HepG2 (cell line): ENCODE results near the gene ARHGEF37. TPM values are rescaled to one million over a fixed set of nuclear protein-coding genes. Genes with fewer than 3 reads are reported as not detected.
A peak's percentile ranks its signal among the peaks of the same experiment; 100 is the strongest.

Source experiments
- BCL6 ChIP-seq: IDR thresholded peaks from 2 replicates; pipeline ENCODE4 v1.6.1; 2016; ENCODE audit warnings: missing genetic modification reagents, missing compliant biosample characterization
- ETV6 ChIP-seq: sonication (generic); formaldehyde crosslinking; conservative IDR thresholded peaks from 2 replicates; pipeline ENCODE4 v1.4.0; 2020; ENCODE audit warnings: missing genetic modification reagents
- FOXK2 ChIP-seq: fragments of 450-650 bp; IDR thresholded peaks from 2 replicates; pipeline ENCODE4 v1.6.1; 2016
- GABPB1 ChIP-seq: IDR thresholded peaks from 2 replicates; pipeline ENCODE4 v1.6.1; 2016; ENCODE audit warnings: mild to moderate bottlenecking, missing genetic modification reagents, moderate library complexity, missing compliant biosample characterization
- GFI1 ChIP-seq: sonication (generic); formaldehyde crosslinking; IDR thresholded peaks from 2 replicates; pipeline ENCODE4 v1.5.0; 2020; ENCODE audit warnings: missing genetic modification reagents, mild to moderate bottlenecking, borderline replicate concordance
- GLI4 ChIP-seq: sonication (generic); formaldehyde crosslinking; IDR thresholded peaks from 2 replicates; pipeline ENCODE4 v1.5.1; 2020; ENCODE audit warnings: missing genetic modification reagents, mild to moderate bottlenecking, moderate library complexity, borderline replicate concordance
- ISL2 ChIP-seq: sonication (generic); formaldehyde crosslinking; IDR thresholded peaks from 2 replicates; pipeline ENCODE4 v1.5.0; 2020; ENCODE audit warnings: missing genetic modification reagents
- MEIS2 ChIP-seq: sonication (generic); formaldehyde crosslinking; IDR thresholded peaks from 2 replicates; pipeline ENCODE4 v1.9.0; 2021; ENCODE audit warnings: mild to moderate bottlenecking, missing genetic modification reagents
- SP1 ChIP-seq, 2 experiments: fragments of 450-650 bp in 1 of 2; sonication (generic) in 1 of 2; formaldehyde crosslinking in 1 of 2; IDR thresholded peaks; 2 replicates each; pipeline versions ENCODE4 v1.4.0 to v1.6.1; 2016 to 2020; ENCODE audit warnings: missing genetic modification reagents in 1 of 2
- SRY ChIP-seq: sonication (generic); formaldehyde crosslinking; IDR thresholded peaks from 2 replicates; pipeline ENCODE4 v1.8.0; 2022; ENCODE audit warnings: mild to moderate bottlenecking, missing genetic modification reagents
- ZBTB21 ChIP-seq: sonication (generic); formaldehyde crosslinking; IDR thresholded peaks from 2 replicates; pipeline ENCODE4 v1.4.0; 2020; ENCODE audit warnings: missing genetic modification reagents
- ZEB1 ChIP-seq: IDR thresholded peaks from 2 replicates; pipeline ENCODE4 v1.6.1; 2012; ENCODE audit warnings: mild to moderate bottlenecking, low read depth, inconsistent platforms; ENCODE audit not compliant: insufficient replicate concordance
- ZNF333 ChIP-seq: sonication (generic); formaldehyde crosslinking; IDR thresholded peaks from 2 replicates; pipeline ENCODE4 v1.4.0; 2020; ENCODE audit warnings: mild to moderate bottlenecking, missing genetic modification reagents, borderline replicate concordance
- ZNF33A ChIP-seq: sonication (generic); formaldehyde crosslinking; IDR thresholded peaks from 2 replicates; pipeline ENCODE4 v1.5.1; 2020; ENCODE audit warnings: missing genetic modification reagents, mild to moderate bottlenecking, moderate library complexity, borderline replicate concordance
- ZNF572 ChIP-seq: sonication (generic); formaldehyde crosslinking; IDR thresholded peaks from 2 replicates; pipeline ENCODE4 v1.5.1; 2020; ENCODE audit warnings: mild to moderate bottlenecking, missing genetic modification reagents
- ZNF589 ChIP-seq: sonication (generic); formaldehyde crosslinking; conservative IDR thresholded peaks from 2 replicates; pipeline ENCODE4 v1.8.0; 2022; ENCODE audit warnings: mild to moderate bottlenecking, moderate library complexity, missing genetic modification reagents
- polyA plus RNA-seq, 8 experiments: library from polyadenylated mRNA; depleted of rRNA in 3 of 8; stranded (reverse) in 7 of 8; unstranded in 1 of 8; fragments of >200 nt; fragmentation: Illumina TruSeq in 4 of 8; extraction: Trizol in 4 of 8; gene quantifications; 2 replicates each; pipeline versions ENCODE4 v1.2.1 to v1.2.3, GENCODE V29; 2011 to 2016; ENCODE audit warnings: low read depth in 4 of 8, missing spikeins in 1 of 8, mixed read lengths in 1 of 8; ENCODE audit not compliant: insufficient read depth in 1 of 8
- total RNA-seq, 5 experiments: library from RNA; depleted of rRNA; stranded (reverse); fragments of >200 nt; fragmentation: Illumina TruSeq; extraction: Trizol; gene quantifications; 2 replicates each; pipeline ENCODE4 v1.2.3, GENCODE V29; 2016; ENCODE audit warnings: low read depth in 1 of 5
- TF ChIP-seq, protein P1 (sequence below): sonication (generic); formaldehyde crosslinking; IDR thresholded peaks from 2 replicates; pipeline ENCODE4 v1.4.0; 2020; ENCODE audit warnings: missing genetic modification reagents, borderline replicate concordance
- TF ChIP-seq, protein P2 (sequence below): sonication (generic); formaldehyde crosslinking; IDR thresholded peaks from 2 replicates; pipeline ENCODE4 v1.9.0; 2022; ENCODE audit warnings: missing genetic modification reagents, mild to moderate bottlenecking, borderline replicate concordance
- TF ChIP-seq, protein P3 (sequence below): sonication (generic); formaldehyde crosslinking; IDR thresholded peaks from 2 replicates; pipeline ENCODE4 v1.5.0; 2020; ENCODE audit warnings: mild to moderate bottlenecking, missing genetic modification reagents
- TF ChIP-seq, protein P4 (sequence below): sonication (generic); formaldehyde crosslinking; IDR thresholded peaks from 2 replicates; pipeline ENCODE4 v1.4.0; 2020; ENCODE audit warnings: low read depth, mild to moderate bottlenecking, missing genetic modification reagents

Gene ARHGEF37
- total and polyA plus RNA-seq, 2 of the 13 experiments (the other 11 are each of a cell fraction or from before 2014, with no cell fraction given) = 0.18 to 0.27 TPM

DNA sequence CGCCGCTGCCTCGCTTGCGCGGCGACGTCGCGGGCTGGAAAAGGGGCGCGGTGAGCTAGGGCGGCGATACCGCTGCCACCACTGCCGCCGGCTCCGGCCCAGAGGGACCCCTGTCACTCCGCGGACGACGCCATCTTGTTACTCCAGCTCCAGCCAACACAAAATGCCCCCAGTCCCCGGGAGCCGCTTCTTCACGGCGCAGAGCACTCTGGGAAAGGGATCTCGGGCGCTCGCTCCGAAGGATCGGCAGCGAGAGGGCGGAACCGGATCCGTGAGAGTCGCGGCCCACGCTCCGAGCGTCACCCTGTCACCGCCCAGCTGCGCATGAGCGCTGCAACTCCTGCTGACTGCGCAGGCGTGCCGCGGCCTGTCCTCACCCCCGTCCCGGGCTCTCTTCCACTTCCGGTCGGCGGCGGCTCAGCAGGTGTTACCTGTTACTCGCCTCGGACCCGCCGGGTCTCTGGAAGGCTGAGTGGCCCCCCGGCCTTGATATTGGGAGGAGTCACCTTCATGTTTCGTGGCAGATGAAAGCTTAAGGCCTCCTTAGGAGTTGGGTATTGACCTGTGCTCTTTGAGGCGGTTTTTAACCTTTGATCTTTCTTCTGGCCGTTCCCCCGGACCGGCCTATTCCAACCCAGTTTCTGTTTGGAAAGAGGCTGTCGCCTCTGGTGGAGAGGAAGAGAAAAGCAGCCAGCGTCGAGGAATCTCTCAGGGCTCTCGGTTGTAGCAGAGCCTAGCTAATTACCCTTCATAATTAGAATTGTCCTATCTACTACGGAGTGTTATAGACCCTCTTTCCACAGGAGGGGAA, 29.9 kb upstream of the ARHGEF37 start, which contains the start of gene CSNK1A1 (continued):
- TF ChIP-seq GFI1 (CRISPR knock-in tag) (0 out of 2 replicates have a peak, but pooled peaks have one; percentile 24), ZNF333 (peak; percentile 30; the same call in 1 of the 2 replicates), ZEB1 (peak; percentile 87), ZNF33A (CRISPR knock-in tag) (peak; percentile 45; the same call in 1 of the 2 replicates), ZBTB21 (CRISPR knock-in tag) (0 out of 2 replicates have a peak, but pooled peaks have one; percentile 22), ISL2 (peak; percentile 58; the same call in 1 of the 2 replicates), ZNF572 (CRISPR knock-in tag) (no peak), GLI4 (CRISPR knock-in tag) (peak; percentile 82; the same call in 1 of the 2 replicates), FOXK2 (peak; percentile 11; the same call in 1 of the 2 replicates), BCL6 (CRISPR knock-in tag) (peak; percentile 70; the same call in 1 of the 2 replicates), ZNF589 (CRISPR knock-in tag) (0 out of 2 replicates have a peak, but pooled peaks have one; percentile 24), MEIS2 (peak; percentile 14; the same call in 1 of the 2 replicates), SP1 (IDR thresholded peaks at IDR 0.05) (no peak), SP1 (CRISPR knock-in tag; IDR thresholded peaks at IDR 0.05) (peak; percentile 73), ETV6 (0 out of 2 replicates have a peak, but pooled peaks have one; percentile 58), GABPB1 (CRISPR knock-in tag) (peak; percentile 98), SRY (CRISPR knock-in tag) (peak; percentile 51; the same call in 1 of the 2 replicates)
- TF ChIP-seq, protein P1, sequence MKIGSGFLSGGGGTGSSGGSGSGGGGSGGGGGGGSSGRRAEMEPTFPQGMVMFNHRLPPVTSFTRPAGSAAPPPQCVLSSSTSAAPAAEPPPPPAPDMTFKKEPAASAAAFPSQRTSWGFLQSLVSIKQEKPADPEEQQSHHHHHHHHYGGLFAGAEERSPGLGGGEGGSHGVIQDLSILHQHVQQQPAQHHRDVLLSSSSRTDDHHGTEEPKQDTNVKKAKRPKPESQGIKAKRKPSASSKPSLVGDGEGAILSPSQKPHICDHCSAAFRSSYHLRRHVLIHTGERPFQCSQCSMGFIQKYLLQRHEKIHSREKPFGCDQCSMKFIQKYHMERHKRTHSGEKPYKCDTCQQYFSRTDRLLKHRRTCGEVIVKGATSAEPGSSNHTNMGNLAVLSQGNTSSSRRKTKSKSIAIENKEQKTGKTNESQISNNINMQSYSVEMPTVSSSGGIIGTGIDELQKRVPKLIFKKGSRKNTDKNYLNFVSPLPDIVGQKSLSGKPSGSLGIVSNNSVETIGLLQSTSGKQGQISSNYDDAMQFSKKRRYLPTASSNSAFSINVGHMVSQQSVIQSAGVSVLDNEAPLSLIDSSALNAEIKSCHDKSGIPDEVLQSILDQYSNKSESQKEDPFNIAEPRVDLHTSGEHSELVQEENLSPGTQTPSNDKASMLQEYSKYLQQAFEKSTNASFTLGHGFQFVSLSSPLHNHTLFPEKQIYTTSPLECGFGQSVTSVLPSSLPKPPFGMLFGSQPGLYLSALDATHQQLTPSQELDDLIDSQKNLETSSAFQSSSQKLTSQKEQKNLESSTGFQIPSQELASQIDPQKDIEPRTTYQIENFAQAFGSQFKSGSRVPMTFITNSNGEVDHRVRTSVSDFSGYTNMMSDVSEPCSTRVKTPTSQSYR (CRISPR knock-in tag) = peak; percentile 34; the same call in 1 of the 2 replicates
- TF ChIP-seq, protein P2, sequence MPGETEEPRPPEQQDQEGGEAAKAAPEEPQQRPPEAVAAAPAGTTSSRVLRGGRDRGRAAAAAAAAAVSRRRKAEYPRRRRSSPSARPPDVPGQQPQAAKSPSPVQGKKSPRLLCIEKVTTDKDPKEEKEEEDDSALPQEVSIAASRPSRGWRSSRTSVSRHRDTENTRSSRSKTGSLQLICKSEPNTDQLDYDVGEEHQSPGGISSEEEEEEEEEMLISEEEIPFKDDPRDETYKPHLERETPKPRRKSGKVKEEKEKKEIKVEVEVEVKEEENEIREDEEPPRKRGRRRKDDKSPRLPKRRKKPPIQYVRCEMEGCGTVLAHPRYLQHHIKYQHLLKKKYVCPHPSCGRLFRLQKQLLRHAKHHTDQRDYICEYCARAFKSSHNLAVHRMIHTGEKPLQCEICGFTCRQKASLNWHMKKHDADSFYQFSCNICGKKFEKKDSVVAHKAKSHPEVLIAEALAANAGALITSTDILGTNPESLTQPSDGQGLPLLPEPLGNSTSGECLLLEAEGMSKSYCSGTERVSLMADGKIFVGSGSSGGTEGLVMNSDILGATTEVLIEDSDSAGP (CRISPR knock-in tag) = peak; percentile 85
- TF ChIP-seq, protein P3, sequence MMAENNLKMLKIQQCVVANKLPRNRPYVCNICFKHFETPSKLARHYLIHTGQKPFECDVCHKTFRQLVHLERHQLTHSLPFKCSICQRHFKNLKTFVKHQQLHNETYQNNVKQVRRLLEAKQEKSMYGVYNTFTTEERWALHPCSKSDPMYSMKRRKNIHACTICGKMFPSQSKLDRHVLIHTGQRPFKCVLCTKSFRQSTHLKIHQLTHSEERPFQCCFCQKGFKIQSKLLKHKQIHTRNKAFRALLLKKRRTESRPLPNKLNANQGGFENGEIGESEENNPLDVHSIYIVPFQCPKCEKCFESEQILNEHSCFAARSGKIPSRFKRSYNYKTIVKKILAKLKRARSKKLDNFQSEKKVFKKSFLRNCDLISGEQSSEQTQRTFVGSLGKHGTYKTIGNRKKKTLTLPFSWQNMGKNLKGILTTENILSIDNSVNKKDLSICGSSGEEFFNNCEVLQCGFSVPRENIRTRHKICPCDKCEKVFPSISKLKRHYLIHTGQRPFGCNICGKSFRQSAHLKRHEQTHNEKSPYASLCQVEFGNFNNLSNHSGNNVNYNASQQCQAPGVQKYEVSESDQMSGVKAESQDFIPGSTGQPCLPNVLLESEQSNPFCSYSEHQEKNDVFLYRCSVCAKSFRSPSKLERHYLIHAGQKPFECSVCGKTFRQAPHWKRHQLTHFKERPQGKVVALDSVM (CRISPR knock-in tag) = 0 out of 2 replicates have a peak, but pooled peaks have one; percentile 18
- TF ChIP-seq, protein P4, sequence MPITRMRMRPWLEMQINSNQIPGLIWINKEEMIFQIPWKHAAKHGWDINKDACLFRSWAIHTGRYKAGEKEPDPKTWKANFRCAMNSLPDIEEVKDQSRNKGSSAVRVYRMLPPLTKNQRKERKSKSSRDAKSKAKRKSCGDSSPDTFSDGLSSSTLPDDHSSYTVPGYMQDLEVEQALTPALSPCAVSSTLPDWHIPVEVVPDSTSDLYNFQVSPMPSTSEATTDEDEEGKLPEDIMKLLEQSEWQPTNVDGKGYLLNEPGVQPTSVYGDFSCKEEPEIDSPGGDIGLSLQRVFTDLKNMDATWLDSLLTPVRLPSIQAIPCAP (CRISPR knock-in tag) = no peak
